ENCODE data around the gene RASA1. TPM values are rescaled to one million over a fixed set of nuclear protein-coding genes. Genes with fewer than 3 reads are reported as not detected.

RASA1 gene
- total RNA-seq, 1 experiment from 2014 or later = 29.6 TPM

DNA sequence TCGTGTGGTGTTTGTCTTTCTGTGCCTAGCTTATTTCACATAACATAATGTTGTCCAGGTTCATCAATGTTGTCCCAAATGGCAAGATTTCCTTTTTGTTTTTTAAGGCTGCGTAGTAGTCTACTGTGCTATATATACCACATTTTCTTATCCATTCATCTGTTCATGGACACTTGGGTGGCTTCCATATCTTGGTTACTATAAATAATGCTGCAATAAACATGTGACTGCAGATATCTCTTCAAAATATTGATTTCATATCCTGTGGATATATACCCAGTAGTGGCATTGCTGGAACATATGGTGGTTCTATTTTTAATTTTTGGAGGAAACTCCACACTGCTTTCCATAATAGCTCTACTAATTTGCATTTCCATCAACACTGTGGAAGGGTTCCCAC, 170.5 kb downstream of the RASA1 start:
- H3K4me2 ChIP-seq (ENCODE audit: insufficient read depth, insufficient read length, low read length) = no peak overlapping the region
- no peaks in the 10 kb centered on the region for H3K79me1 ChIP-seq (ENCODE audit: insufficient read depth, low read depth, low read length, poor library complexity, severe bottlenecking)
- no peak overlapping the region for H2BK15ac ChIP-seq (ENCODE audit: low read depth, low read length)
- no peak overlapping the region for H2BK5ac ChIP-seq (ENCODE audit: insufficient read length, low read length)
- TF ChIP-seq, protein P1, sequence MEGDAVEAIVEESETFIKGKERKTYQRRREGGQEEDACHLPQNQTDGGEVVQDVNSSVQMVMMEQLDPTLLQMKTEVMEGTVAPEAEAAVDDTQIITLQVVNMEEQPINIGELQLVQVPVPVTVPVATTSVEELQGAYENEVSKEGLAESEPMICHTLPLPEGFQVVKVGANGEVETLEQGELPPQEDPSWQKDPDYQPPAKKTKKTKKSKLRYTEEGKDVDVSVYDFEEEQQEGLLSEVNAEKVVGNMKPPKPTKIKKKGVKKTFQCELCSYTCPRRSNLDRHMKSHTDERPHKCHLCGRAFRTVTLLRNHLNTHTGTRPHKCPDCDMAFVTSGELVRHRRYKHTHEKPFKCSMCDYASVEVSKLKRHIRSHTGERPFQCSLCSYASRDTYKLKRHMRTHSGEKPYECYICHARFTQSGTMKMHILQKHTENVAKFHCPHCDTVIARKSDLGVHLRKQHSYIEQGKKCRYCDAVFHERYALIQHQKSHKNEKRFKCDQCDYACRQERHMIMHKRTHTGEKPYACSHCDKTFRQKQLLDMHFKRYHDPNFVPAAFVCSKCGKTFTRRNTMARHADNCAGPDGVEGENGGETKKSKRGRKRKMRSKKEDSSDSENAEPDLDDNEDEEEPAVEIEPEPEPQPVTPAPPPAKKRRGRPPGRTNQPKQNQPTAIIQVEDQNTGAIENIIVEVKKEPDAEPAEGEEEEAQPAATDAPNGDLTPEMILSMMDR (conservative IDR thresholded peaks at IDR 0.05) = no peak
- H3K9me3 ChIP-seq (ENCODE audit: control insufficient read depth, low read depth, low read length) = no peaks in the 10 kb centered on the region
- no peaks in the 10 kb centered on the region for H3K4me1 ChIP-seq (ENCODE audit: insufficient read depth, low read length)
- H3K23me2 ChIP-seq (ENCODE audit: insufficient read length, low read depth, low read length, poor library complexity, severe bottlenecking) = no peaks in the 10 kb centered on the region
- Mint-ChIP-seq H3K9me3 (peaks cover 4 to 6% of the 10 kb centered on the region in 2 experiments; a peak in 2 of 5 replicates), H3K4me1 (no peaks in the 10 kb centered on the region), H3K4me3 (no peak overlapping the region), H3K36me3 (ENCODE audit: insufficient read depth in 1 of 3, low read depth in 3 of 3) (no peaks in the 10 kb centered on the region; a peak in 1 of 7 replicates), H3K27ac (no peak overlapping the region), H3K27me3 (ENCODE audit: low read depth) (no peaks in the 10 kb centered on the region)
- H3K56ac ChIP-seq (ENCODE audit: insufficient read length, low read depth, low read length) = no peak overlapping the region
- H3K18ac ChIP-seq (ENCODE audit: insufficient read length, low read depth, low read length) = no peak overlapping the region
- H3K14ac ChIP-seq (ENCODE audit: insufficient read depth, low read length) = no peak overlapping the region
- no peaks in the 10 kb centered on the region for H4K20me1 ChIP-seq (ENCODE audit: control insufficient read depth, insufficient read depth, insufficient read length)
- no peak overlapping the region for H2BK20ac ChIP-seq (ENCODE audit: low read depth, low read length, poor library complexity, severe bottlenecking)
- no peaks in the 10 kb centered on the region for H3K27me3 ChIP-seq (ENCODE audit: insufficient read depth, low read length)
- no peak overlapping the region for H2AK5ac ChIP-seq (ENCODE audit: insufficient read length, low read length)
- no peak overlapping the region for H3K9ac ChIP-seq (ENCODE audit: extremely low read depth, insufficient read length, low read length)
- no peak overlapping the region for H4K91ac ChIP-seq (ENCODE audit: insufficient read length, low read depth, low read length)
- H3K79me2 ChIP-seq (ENCODE audit: insufficient read depth, low read length) = no peaks in the 10 kb centered on the region
- no peak overlapping the region for H4K5ac ChIP-seq (ENCODE audit: insufficient read length, low read depth, low read length)
- no peak overlapping the region for H2BK12ac ChIP-seq (ENCODE audit: insufficient read length, low read depth, low read length)
- no peak overlapping the region for H2AFZ ChIP-seq (ENCODE audit: low read length)
- no peak overlapping the region for H3K27ac ChIP-seq (ENCODE audit: insufficient read length, low read depth, low read length)
- DNase-seq = no peak
- no peak overlapping the region for H2BK120ac ChIP-seq (ENCODE audit: low read depth, low read length, poor library complexity, severe bottlenecking)
- no CpG with 5 or more reads among the region's 2 CpGs for WGBS (ENCODE audit: extremely low coverage, insufficient read length, low lambda C conversion rate)
- no peak overlapping the region for H3K4ac ChIP-seq (ENCODE audit: low read depth, low read length)
- H4K8ac ChIP-seq (replicated peaks; ENCODE audit: insufficient read length, low read depth, low read length) = no peak overlapping the region
- H3T11ph ChIP-seq (ENCODE audit: low read length) = no peak overlapping the region
- no peak overlapping the region for H3K23ac ChIP-seq (ENCODE audit: insufficient read length, low read depth, low read length)

Other genes starting within 250 kb of the RASA1 start
- 37.9 and 38.3 TPM in 2 replicates for gene CCNH, start 145.0 kb downstream of the RASA1 start, total RNA-seq (2021)

Measured in H9 (cell line).